Ishikawa (cell line): Measurements from ENCODE around the gene LCK.

Source experiments
- EGR1 ChIP-seq: IDR thresholded peaks from 2 replicates; pipeline ENCODE4 v1.6.1; 2012
- FOXM1 ChIP-seq: IDR thresholded peaks from 2 replicates; pipeline ENCODE4 v1.6.1; 2012; ENCODE audit warnings: low read depth, borderline replicate concordance
- NFIC ChIP-seq: IDR thresholded peaks from 2 replicates; pipeline ENCODE4 v1.6.1; 2012
- RAD21 ChIP-seq: IDR thresholded peaks from 2 replicates; pipeline ENCODE4 v1.6.1; 2012; ENCODE audit warnings: low read depth
- TAF1 ChIP-seq: IDR thresholded peaks from 2 replicates; pipeline ENCODE4 v1.6.1; 2012; ENCODE audit warnings: low read depth, mild to moderate bottlenecking
- TCF12 ChIP-seq: IDR thresholded peaks from 2 replicates; pipeline ENCODE4 v1.6.1; 2012; ENCODE audit warnings: low read depth
- TF ChIP-seq, protein P1 (sequence below): IDR thresholded peaks from 2 replicates; pipeline ENCODE4 v1.6.1; 2012
- TF ChIP-seq, protein P2 (sequence below): IDR thresholded peaks from 2 replicates; pipeline ENCODE4 v1.6.1; 2012; ENCODE audit warnings: low read depth, mild to moderate bottlenecking

DNA sequence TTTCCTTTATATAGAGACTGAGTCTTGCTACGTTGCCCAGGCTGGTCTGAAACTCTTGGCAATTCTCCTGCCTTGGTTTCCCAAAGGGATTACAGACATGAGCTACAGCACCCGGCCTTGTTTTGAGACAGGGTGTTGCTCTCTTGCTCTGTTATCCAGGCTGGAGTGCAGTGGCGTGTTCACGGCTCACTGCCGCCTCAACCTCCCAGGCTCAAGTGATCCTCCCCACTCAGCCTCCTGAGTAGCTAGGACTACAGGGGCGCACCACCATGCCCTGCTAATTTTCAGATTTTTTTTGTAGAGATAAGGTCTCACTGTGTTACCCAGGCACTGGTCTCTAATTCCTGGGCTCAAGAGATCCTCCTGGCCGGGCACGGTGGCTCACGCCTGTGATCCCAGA is 14.8 kb downstream of the LCK start:
- TF ChIP-seq NFIC (no peak), FOXM1 (no peak), TAF1 (no peak), RAD21 (no peak), TCF12 (no peak), EGR1 (no peak)
- TF ChIP-seq, protein P1, sequence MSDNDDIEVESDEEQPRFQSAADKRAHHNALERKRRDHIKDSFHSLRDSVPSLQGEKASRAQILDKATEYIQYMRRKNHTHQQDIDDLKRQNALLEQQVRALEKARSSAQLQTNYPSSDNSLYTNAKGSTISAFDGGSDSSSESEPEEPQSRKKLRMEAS = no peak
- TF ChIP-seq, protein P2, sequence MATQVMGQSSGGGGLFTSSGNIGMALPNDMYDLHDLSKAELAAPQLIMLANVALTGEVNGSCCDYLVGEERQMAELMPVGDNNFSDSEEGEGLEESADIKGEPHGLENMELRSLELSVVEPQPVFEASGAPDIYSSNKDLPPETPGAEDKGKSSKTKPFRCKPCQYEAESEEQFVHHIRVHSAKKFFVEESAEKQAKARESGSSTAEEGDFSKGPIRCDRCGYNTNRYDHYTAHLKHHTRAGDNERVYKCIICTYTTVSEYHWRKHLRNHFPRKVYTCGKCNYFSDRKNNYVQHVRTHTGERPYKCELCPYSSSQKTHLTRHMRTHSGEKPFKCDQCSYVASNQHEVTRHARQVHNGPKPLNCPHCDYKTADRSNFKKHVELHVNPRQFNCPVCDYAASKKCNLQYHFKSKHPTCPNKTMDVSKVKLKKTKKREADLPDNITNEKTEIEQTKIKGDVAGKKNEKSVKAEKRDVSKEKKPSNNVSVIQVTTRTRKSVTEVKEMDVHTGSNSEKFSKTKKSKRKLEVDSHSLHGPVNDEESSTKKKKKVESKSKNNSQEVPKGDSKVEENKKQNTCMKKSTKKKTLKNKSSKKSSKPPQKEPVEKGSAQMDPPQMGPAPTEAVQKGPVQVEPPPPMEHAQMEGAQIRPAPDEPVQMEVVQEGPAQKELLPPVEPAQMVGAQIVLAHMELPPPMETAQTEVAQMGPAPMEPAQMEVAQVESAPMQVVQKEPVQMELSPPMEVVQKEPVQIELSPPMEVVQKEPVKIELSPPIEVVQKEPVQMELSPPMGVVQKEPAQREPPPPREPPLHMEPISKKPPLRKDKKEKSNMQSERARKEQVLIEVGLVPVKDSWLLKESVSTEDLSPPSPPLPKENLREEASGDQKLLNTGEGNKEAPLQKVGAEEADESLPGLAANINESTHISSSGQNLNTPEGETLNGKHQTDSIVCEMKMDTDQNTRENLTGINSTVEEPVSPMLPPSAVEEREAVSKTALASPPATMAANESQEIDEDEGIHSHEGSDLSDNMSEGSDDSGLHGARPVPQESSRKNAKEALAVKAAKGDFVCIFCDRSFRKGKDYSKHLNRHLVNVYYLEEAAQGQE = no peak
